K562 (cell line): ENCODE data around the gene HEBP1. TPM values are rescaled to one million over a fixed set of nuclear protein-coding genes. Genes with fewer than 3 reads are reported as not detected.

Source experiments
- ATAC-seq: fragments of 200-7000 bp; cut with Tn5 transposase; 3 replicates; pipeline ENCODE4 v1.9.1; 2020; ENCODE audit warnings: moderate library complexity
- BruUV-seq: library from RNA; stranded (reverse); fragments of 400-500 nt; replicated peaks from 2 replicates; lab custom pipeline; 2021; lab: Mats Ljungman, UMichigan
- CTCF ChIA-PET: fragments of 300-600 bp; formaldehyde crosslinking; extraction: SDS; loops from one replicate; lab custom pipeline; 2021; ENCODE audit warnings: low intra/inter-chr PET ratio; lab: Yijun Ruan, JAX
- POLR2A ChIA-PET: fragments of 300-600, 350-650 bp; sonication (Branson Sonifier 250); formaldehyde crosslinking; extraction: SDS; loops from one replicate; lab custom pipeline; 2021; ENCODE audit warnings: antibody characterized with exemption, inconsistent platforms; lab: Yijun Ruan, JAX
- DNase-seq, 4 experiments: peaks; one replicate each; pipeline versions ENCODE4 v3.0.0 to v3.0.0-alpha.2; 2011 to 2018; ENCODE audit warnings: low spot score in 3 of 4, mixed read lengths in 3 of 4; ENCODE audit errors: extremely low read depth in 1 of 4
- FAIRE-seq: peaks from 2 replicates; lab custom pipeline; 2011; peaks lifted over from hg19 to GRCh38; lab: Jason Lieb, UNC
- H2AFZ ChIP-seq: 2 replicates; pipeline ENCODE4 v1.6.0; 2011; ENCODE audit warnings: low read depth, low read length, control low read depth, inconsistent platforms
- H3K27ac ChIP-seq: fragments of 200-600 bp; 3 replicates; pipeline ENCODE4 v1.8.0; 2011; ENCODE audit warnings: low read depth, mild to moderate bottlenecking, control low read depth, inconsistent platforms, low read length, moderate library complexity, mixed read lengths; ENCODE audit errors: extremely low read depth
- H3K27me3 ChIP-seq, 2 experiments: fragments of 300-600 bp in 1 of 2; 2 replicates in 1 of 2; 3 replicates in 1 of 2; pipeline versions ENCODE4 v1.6.0 to v1.8.0; 2011; ENCODE audit warnings: inconsistent platforms in 2 of 2, low read length in 2 of 2, mild to moderate bottlenecking in 1 of 2, mixed read lengths in 1 of 2, moderate library complexity in 1 of 2; ENCODE audit not compliant: control insufficient read depth in 2 of 2, insufficient read depth in 2 of 2
- H3K36me3 ChIP-seq: fragments of 300-600 bp; 3 replicates; pipeline ENCODE4 v1.8.0; 2011; ENCODE audit warnings: mild to moderate bottlenecking, low read length, inconsistent platforms; ENCODE audit not compliant: control insufficient read depth, insufficient read depth
- H3K4me1 ChIP-seq, 2 experiments: fragments of 200-600 bp in 1 of 2; replicated peaks in 1 of 2; 2 replicates in 1 of 2; 3 replicates in 1 of 2; pipeline versions ENCODE4 v1.5.1 to v1.8.0; 2011; ENCODE audit warnings: inconsistent platforms in 2 of 2, low read length in 2 of 2, mild to moderate bottlenecking in 1 of 2, mixed read lengths in 1 of 2, moderate library complexity in 1 of 2; ENCODE audit not compliant: control insufficient read depth in 2 of 2, insufficient read depth in 2 of 2
- H3K4me2 ChIP-seq: 2 replicates; pipeline ENCODE4 v1.6.1; 2011; ENCODE audit warnings: low read length, control low read depth, inconsistent platforms, mixed read lengths; ENCODE audit not compliant: insufficient read depth
- H3K4me3 ChIP-seq: fragments of 200-600 bp; sonication (generic), shearing (Covaris generic); 2 replicates; pipeline ENCODE4 v1.5.1; 2016; ENCODE audit warnings: control low read depth, inconsistent platforms
- H3K79me2 ChIP-seq: fragments of 200-600 bp; 3 replicates; pipeline ENCODE4 v1.8.0; 2011; ENCODE audit warnings: low read length, inconsistent platforms; ENCODE audit not compliant: control insufficient read depth, insufficient read depth
- H3K9ac ChIP-seq, 2 experiments: 2 replicates each; pipeline versions ENCODE4 v1.6.0 to v1.6.1; 2011; ENCODE audit warnings: low read depth in 2 of 2, low read length in 2 of 2, control low read depth in 1 of 2, inconsistent platforms in 1 of 2, mild to moderate bottlenecking in 1 of 2, mixed read lengths in 1 of 2; ENCODE audit not compliant: insufficient read depth in 1 of 2
- H3K9me1 ChIP-seq: one replicate; pipeline ENCODE4 v1.6.0; 2011; ENCODE audit warnings: inconsistent platforms, mild to moderate bottlenecking, low read length, moderate library complexity; ENCODE audit not compliant: control insufficient read depth, insufficient read depth
- H3K9me3 ChIP-seq: replicated peaks from 2 replicates; pipeline ENCODE4 v1.5.1; 2011; ENCODE audit warnings: low read depth, low read length, inconsistent platforms; ENCODE audit not compliant: control insufficient read depth, insufficient read depth
- H4K20me1 ChIP-seq: replicated peaks from 2 replicates; pipeline ENCODE4 v1.6.1; 2011; ENCODE audit warnings: low read length, inconsistent platforms, mixed read lengths; ENCODE audit not compliant: control insufficient read depth, insufficient read depth
- ATF6 ChIP-seq: sonication (generic); formaldehyde crosslinking; IDR thresholded peaks from 2 replicates; pipeline ENCODE4 v1.4.0; 2020; ENCODE audit warnings: mild to moderate bottlenecking, missing genetic modification reagents
- C11orf30 ChIP-seq: fragments of 450-650 bp; IDR thresholded peaks from 2 replicates; pipeline ENCODE4 v1.6.1; 2016; ENCODE audit warnings: low read depth, mild to moderate bottlenecking
- CBX3 ChIP-seq, 2 experiments: IDR thresholded peaks; 1 replicate in 1 of 2; 2 replicates in 1 of 2; pipeline ENCODE4 v1.6.1; 2012; ENCODE audit warnings: inconsistent platforms in 2 of 2, low read length in 2 of 2, borderline replicate concordance in 1 of 2, control low read depth in 1 of 2
- CREM ChIP-seq: IDR thresholded peaks from 2 replicates; pipeline ENCODE4 v1.6.1; 2014; ENCODE audit warnings: antibody characterized with exemption, low read depth
- E2F3 ChIP-seq: fragments of 250-450 bp; sonication (Bioruptor Pico); IDR thresholded peaks from 2 replicates; pipeline ENCODE4 v1.4.0; 2020; ENCODE audit warnings: mild to moderate bottlenecking
- FIP1L1 ChIP-seq: fragments of 200-400 bp; formaldehyde crosslinking; IDR thresholded peaks from 2 replicates; pipeline ENCODE4 v1.6.1; 2018; ENCODE audit warnings: mild to moderate bottlenecking, low read depth, low read length; ENCODE audit not compliant: poor library complexity, severe bottlenecking
- MTF1 ChIP-seq: fragments of 250-450 bp; sonication (Bioruptor Pico); IDR thresholded peaks from 2 replicates; pipeline ENCODE4 v1.9.0; 2021; ENCODE audit warnings: moderate library complexity, mild to moderate bottlenecking, inconsistent platforms, borderline replicate concordance
- NCOA4 ChIP-seq: fragments of 450-650 bp; IDR thresholded peaks from 2 replicates; pipeline ENCODE4 v1.6.1; 2018; ENCODE audit warnings: mild to moderate bottlenecking; ENCODE audit not compliant: partially characterized antibody
- RAD21 ChIP-seq, 2 experiments: fragments of 250-450 bp in 1 of 2; fragments of 450-650 bp in 1 of 2; sonication (Bioruptor Pico) in 1 of 2; formaldehyde crosslinking in 1 of 2; IDR thresholded peaks in 1 of 2; conservative IDR thresholded peaks in 1 of 2; 2 replicates each; pipeline versions ENCODE4 v1.4.0 to v1.8.0; 2020 to 2022; ENCODE audit warnings: mild to moderate bottlenecking in 2 of 2, moderate library complexity in 1 of 2
- TEAD4 ChIP-seq, 2 experiments: sonication (generic) in 1 of 2; formaldehyde crosslinking in 1 of 2; IDR thresholded peaks; 2 replicates each; pipeline versions ENCODE4 v1.6.1 to v1.8.0; 2012 to 2022; ENCODE audit warnings: borderline replicate concordance in 1 of 2, inconsistent platforms in 1 of 2, low read length in 1 of 2, mild to moderate bottlenecking in 1 of 2, missing genetic modification reagents in 1 of 2
- WHSC1 ChIP-seq: IDR thresholded peaks from one replicate; pipeline ENCODE4 v1.6.1; 2012; ENCODE audit warnings: low read length, control low read depth, inconsistent platforms
- ZNF316 ChIP-seq: fragments of 450-650 bp; IDR thresholded peaks from 2 replicates; pipeline ENCODE4 v1.6.1; 2016
- in situ Hi-C: fragments of 300-500 bp; cut with MboI; formaldehyde crosslinking; loops from 4 replicates; pipeline ENCODE4 v1.15.0; 2018; ENCODE audit warnings: inconsistent platforms, mixed read lengths
- intact Hi-C: fragments of 100-400 bp; cut with micrococcal nuclease; formaldehyde crosslinking; loops from 2 replicates; pipeline ENCODE4 v1.14.2; 2022
- polyA plus RNA-seq, 8 experiments: library from polyadenylated mRNA; depleted of rRNA in 4 of 8; stranded (reverse) in 5 of 8; unstranded in 3 of 8; fragments of >200 nt; fragmentation: Nextera tagmentation in 2 of 8; fragmentation: Illumina TruSeq in 1 of 8; extraction: Ambion mirVana in 2 of 8; extraction: Trizol in 1 of 8; gene quantifications; 2 replicates each; pipeline versions ENCODE4 v1.2.1 to v1.2.3, GENCODE V29; 2011 to 2014; ENCODE audit warnings: inconsistent platforms in 1 of 8, missing spikeins in 1 of 8
- total RNA-seq, 7 experiments: library from RNA; depleted of rRNA in 6 of 7; stranded (reverse); fragments of >200 nt in 6 of 7; fragmentation: Illumina TruSeq in 2 of 7; extraction: Trizol in 2 of 7; gene quantifications; 2 replicates each; pipeline versions ENCODE4 v1.2.1 to v1.2.3, GENCODE V29; 2011 to 2021; ENCODE audit warnings: low replicate concordance in 1 of 7

Gene HEBP1
- total and polyA plus RNA-seq, 9 of the 15 experiments (the other 6 are each of a cell fraction or from before 2014, with no cell fraction given), result 1.1 to 10.1 (median 2.4) TPM

- TF ChIP-seq RAD21 (CRISPR knock-in tag; conservative IDR thresholded peaks at IDR 0.05 in 1 of 2, IDR thresholded peaks at IDR 0.05 in 1 of 2), result no peak
- no peak for TF ChIP-seq ATF6
- no peak for TF ChIP-seq CBX3 (IDR thresholded peaks at IDR 0.05; ENCODE audit: borderline replicate concordance in 1 of 2, low read length in 2 of 2)
- no peak for TF ChIP-seq WHSC1
- no peak for TF ChIP-seq TEAD4 (IDR thresholded peaks at IDR 0.05; ENCODE audit: low read length)
- no peak for TF ChIP-seq TEAD4 (CRISPR knock-in tag; IDR thresholded peaks at IDR 0.05; ENCODE audit: borderline replicate concordance)
- 0 out of 2 replicates have a peak, but pooled peaks have one; percentile 32 for TF ChIP-seq C11orf30
- TF ChIP-seq MTF1 (CRISPR knock-in tag), result no peak
- TF ChIP-seq CREM, result no peak
- TF ChIP-seq NCOA4, result no peak
- TF ChIP-seq ZNF316, result peak; percentile 64
- TF ChIP-seq FIP1L1, result no peak
- no peak for TF ChIP-seq E2F3 (CRISPR knock-in tag)
- BruUV-seq, result no TSS peak
- Histone ChIP-seq H3K4me3 (no peak overlapping the region), H3K9me1 (no peaks in the 10 kb centered on the region), H3K4me2 (no peak overlapping the region), H3K79me2 (no peaks in the 10 kb centered on the region), H3K27me3 (no peaks in the 10 kb centered on the region), H3K36me3 (peaks cover 9% of the 10 kb centered on the region; the same call in 2 of the 3 replicates), H3K9me3 (no peaks in the 10 kb centered on the region), H3K9ac (no peak overlapping the region), H4K20me1 (no peaks in the 10 kb centered on the region), H3K27ac (no peak overlapping the region), H2AFZ (no peak overlapping the region), H3K4me1 (no peaks in the 10 kb centered on the region)
- intact Hi-C loops, result no loop called here
- DNase-seq (no peak), ATAC-seq (no peak), FAIRE-seq (no peak)
- ChIA-PET POLR2A (no interaction called here), CTCF (no interaction called here)
- in situ Hi-C loops, result no loop called here
Measured at GRCh38 chr12:12945591-12945990, 54.5 kb downstream of the HEBP1 start.
